ENCODE measurements around the gene SCNN1G. TPM values are rescaled to one million over a fixed set of nuclear protein-coding genes. Genes with fewer than 3 reads are reported as not detected.
A peak's percentile ranks its signal among the peaks of the same experiment; 100 is the strongest.

SCNN1G gene
- total and polyA plus RNA-seq, 2 of the 13 experiments (the other 11 are each of a cell fraction or from before 2014, with no cell fraction given) = not detected

DNA sequence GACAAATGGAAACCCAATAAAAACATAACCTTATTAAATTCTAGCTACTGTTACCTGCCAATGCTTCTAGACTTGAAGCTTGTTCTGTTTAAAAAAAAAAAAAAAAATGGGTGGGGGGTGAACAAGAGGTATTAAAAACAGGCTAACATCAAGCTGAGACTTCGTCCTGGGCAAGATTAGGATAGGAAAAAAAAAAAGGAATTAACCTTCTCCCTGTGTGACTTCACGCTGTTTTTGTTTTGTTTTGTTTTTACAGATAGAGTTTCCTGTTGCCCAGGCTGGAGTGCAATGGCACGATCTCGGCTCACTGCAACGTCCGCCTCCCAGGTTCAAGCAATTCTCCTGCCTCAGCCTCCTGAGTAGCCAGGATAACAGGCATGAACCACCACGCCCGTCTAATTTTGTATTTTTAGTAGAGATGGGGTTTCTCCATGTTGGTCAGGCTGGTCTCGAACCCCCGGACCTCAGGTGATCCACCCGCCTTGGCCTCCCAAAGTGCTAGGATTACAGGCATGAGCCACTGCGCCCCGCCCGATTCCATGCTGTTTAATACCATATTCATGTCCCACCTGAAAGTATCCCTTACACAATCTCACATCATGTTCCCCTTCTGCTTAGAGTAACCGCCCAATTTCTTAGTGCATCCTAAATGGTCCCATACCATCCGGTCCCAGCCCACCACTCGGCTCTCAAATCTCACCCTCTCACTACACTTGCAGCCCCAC lies 35.5 kb upstream of the SCNN1G start (continued):
- TF ChIP-seq, protein P1, sequence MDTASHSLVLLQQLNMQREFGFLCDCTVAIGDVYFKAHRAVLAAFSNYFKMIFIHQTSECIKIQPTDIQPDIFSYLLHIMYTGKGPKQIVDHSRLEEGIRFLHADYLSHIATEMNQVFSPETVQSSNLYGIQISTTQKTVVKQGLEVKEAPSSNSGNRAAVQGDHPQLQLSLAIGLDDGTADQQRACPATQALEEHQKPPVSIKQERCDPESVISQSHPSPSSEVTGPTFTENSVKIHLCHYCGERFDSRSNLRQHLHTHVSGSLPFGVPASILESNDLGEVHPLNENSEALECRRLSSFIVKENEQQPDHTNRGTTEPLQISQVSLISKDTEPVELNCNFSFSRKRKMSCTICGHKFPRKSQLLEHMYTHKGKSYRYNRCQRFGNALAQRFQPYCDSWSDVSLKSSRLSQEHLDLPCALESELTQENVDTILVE (CRISPR knock-in tag; IDR thresholded peaks at IDR 0.05) = no peak
- TF ChIP-seq ISX (CRISPR knock-in tag; conservative IDR thresholded peaks at IDR 0.05) = no peak
- no peak for TF ChIP-seq ZNF577 (CRISPR knock-in tag; IDR thresholded peaks at IDR 0.05; ENCODE audit: borderline replicate concordance, low read depth)
- TF ChIP-seq JUN (CRISPR knock-in tag; IDR thresholded peaks at IDR 0.05) = no peak
- no peak for TF ChIP-seq ZFP37 (CRISPR knock-in tag; IDR thresholded peaks at IDR 0.05; ENCODE audit: borderline replicate concordance)
- TF ChIP-seq ZNF20 (CRISPR knock-in tag; IDR thresholded peaks at IDR 0.05) = no peak
- TF ChIP-seq TEAD3 (CRISPR knock-in tag; optimal IDR thresholded peaks at IDR 0.05; ENCODE audit: borderline replicate concordance) = peak; percentile 11
- TF ChIP-seq, protein P2, sequence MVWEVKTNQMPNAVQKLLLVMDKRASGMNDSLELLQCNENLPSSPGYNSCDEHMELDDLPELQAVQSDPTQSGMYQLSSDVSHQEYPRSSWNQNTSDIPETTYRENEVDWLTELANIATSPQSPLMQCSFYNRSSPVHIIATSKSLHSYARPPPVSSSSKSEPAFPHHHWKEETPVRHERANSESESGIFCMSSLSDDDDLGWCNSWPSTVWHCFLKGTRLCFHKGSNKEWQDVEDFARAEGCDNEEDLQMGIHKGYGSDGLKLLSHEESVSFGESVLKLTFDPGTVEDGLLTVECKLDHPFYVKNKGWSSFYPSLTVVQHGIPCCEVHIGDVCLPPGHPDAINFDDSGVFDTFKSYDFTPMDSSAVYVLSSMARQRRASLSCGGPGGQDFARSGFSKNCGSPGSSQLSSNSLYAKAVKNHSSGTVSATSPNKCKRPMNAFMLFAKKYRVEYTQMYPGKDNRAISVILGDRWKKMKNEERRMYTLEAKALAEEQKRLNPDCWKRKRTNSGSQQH (CRISPR knock-in tag; IDR thresholded peaks at IDR 0.05; ENCODE audit: low read depth) = no peak
- TF ChIP-seq, protein P3, sequence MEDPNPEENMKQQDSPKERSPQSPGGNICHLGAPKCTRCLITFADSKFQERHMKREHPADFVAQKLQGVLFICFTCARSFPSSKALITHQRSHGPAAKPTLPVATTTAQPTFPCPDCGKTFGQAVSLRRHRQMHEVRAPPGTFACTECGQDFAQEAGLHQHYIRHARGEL (CRISPR knock-in tag; IDR thresholded peaks at IDR 0.05) = no peak
- peak; percentile 21; the same call in 1 of the 2 replicates for TF ChIP-seq DPF2 (CRISPR knock-in tag; IDR thresholded peaks at IDR 0.05; ENCODE audit: borderline replicate concordance, low read depth)
- TF ChIP-seq ZMYM3 (CRISPR knock-in tag; IDR thresholded peaks at IDR 0.05) = 0 out of 2 replicates have a peak, but pooled peaks have one; percentile 27
- no peak for TF ChIP-seq ZNF17 (CRISPR knock-in tag; IDR thresholded peaks at IDR 0.05)
- TF ChIP-seq KMT2A (CRISPR knock-in tag; IDR thresholded peaks at IDR 0.05) = 0 out of 2 replicates have a peak, but pooled peaks have one; percentile 46
- TF ChIP-seq, protein P4, sequence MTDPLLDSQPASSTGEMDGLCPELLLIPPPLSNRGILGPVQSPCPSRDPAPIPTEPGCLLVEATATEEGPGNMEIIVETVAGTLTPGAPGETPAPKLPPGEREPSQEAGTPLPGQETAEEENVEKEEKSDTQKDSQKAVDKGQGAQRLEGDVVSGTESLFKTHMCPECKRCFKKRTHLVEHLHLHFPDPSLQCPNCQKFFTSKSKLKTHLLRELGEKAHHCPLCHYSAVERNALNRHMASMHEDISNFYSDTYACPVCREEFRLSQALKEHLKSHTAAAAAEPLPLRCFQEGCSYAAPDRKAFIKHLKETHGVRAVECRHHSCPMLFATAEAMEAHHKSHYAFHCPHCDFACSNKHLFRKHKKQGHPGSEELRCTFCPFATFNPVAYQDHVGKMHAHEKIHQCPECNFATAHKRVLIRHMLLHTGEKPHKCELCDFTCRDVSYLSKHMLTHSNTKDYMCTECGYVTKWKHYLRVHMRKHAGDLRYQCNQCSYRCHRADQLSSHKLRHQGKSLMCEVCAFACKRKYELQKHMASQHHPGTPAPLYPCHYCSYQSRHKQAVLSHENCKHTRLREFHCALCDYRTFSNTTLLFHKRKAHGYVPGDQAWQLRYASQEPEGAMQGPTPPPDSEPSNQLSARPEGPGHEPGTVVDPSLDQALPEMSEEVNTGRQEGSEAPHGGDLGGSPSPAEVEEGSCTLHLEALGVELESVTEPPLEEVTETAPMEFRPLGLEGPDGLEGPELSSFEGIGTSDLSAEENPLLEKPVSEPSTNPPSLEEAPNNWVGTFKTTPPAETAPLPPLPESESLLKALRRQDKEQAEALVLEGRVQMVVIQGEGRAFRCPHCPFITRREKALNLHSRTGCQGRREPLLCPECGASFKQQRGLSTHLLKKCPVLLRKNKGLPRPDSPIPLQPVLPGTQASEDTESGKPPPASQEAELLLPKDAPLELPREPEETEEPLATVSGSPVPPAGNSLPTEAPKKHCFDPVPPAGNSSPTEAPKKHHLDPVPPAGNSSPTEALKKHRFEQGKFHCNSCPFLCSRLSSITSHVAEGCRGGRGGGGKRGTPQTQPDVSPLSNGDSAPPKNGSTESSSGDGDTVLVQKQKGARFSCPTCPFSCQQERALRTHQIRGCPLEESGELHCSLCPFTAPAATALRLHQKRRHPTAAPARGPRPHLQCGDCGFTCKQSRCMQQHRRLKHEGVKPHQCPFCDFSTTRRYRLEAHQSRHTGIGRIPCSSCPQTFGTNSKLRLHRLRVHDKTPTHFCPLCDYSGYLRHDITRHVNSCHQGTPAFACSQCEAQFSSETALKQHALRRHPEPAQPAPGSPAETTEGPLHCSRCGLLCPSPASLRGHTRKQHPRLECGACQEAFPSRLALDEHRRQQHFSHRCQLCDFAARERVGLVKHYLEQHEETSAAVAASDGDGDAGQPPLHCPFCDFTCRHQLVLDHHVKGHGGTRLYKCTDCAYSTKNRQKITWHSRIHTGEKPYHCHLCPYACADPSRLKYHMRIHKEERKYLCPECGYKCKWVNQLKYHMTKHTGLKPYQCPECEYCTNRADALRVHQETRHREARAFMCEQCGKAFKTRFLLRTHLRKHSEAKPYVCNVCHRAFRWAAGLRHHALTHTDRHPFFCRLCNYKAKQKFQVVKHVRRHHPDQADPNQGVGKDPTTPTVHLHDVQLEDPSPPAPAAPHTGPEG (CRISPR knock-in tag; IDR thresholded peaks at IDR 0.05) = no peak
- no peak for TF ChIP-seq SSRP1 (CRISPR knock-in tag; IDR thresholded peaks at IDR 0.05)
- no peak for TF ChIP-seq NFE2 (CRISPR knock-in tag; IDR thresholded peaks at IDR 0.05)
- no peak for TF ChIP-seq ZNF33B (CRISPR knock-in tag; IDR thresholded peaks at IDR 0.05)
- no peak for TF ChIP-seq ZNF615 (CRISPR knock-in tag; IDR thresholded peaks at IDR 0.05; ENCODE audit: borderline replicate concordance)
- no peak for TF ChIP-seq MATR3 (CRISPR knock-in tag; IDR thresholded peaks at IDR 0.05)
- no peak for TF ChIP-seq ZNF674 (CRISPR knock-in tag; IDR thresholded peaks at IDR 0.05; ENCODE audit: low read depth)
- no peak for TF ChIP-seq ZC3H13 (CRISPR knock-in tag; IDR thresholded peaks at IDR 0.05)
- TF ChIP-seq TOE1 (CRISPR knock-in tag; IDR thresholded peaks at IDR 0.05) = no peak

Data from HepG2 (cell line).